Ectodermal cell (in vitro differentiated cells): ENCODE results near the gene SFMBT2. TPM values are rescaled to one million over a fixed set of nuclear protein-coding genes. Genes with fewer than 3 reads are reported as not detected.

Source experiments
- H3K27ac ChIP-seq: 2 replicates; pipeline ENCODE4 v1.7.0; 2013; ENCODE audit warnings: mild to moderate bottlenecking, low read depth, low read length; ENCODE audit not compliant: insufficient read depth, poor library complexity, severe bottlenecking
- H3K27me3 ChIP-seq: 2 replicates; pipeline ENCODE4 v1.7.0; 2013; ENCODE audit warnings: mild to moderate bottlenecking, low read length; ENCODE audit not compliant: insufficient read depth, control insufficient read depth, poor library complexity, severe bottlenecking
- H3K36me3 ChIP-seq: one replicate; pipeline ENCODE4 v1.7.0; 2013; ENCODE audit warnings: low read length; ENCODE audit not compliant: control insufficient read depth, insufficient read depth
- H3K4me1 ChIP-seq: one replicate; pipeline ENCODE4 v1.7.0; 2013; ENCODE audit warnings: low read length; ENCODE audit not compliant: control insufficient read depth, insufficient read depth
- H3K4me3 ChIP-seq: 2 replicates; pipeline ENCODE4 v1.7.0; 2013; ENCODE audit warnings: low read depth, low read length, control low read depth; ENCODE audit not compliant: insufficient read depth
- H3K9me3 ChIP-seq: 2 replicates; pipeline ENCODE4 v1.7.0; 2013; ENCODE audit warnings: mild to moderate bottlenecking, low read length, moderate library complexity; ENCODE audit not compliant: control insufficient read depth
- WGBS, 2 experiments: methylation state at CpG; one replicate each; pipeline ENCODE4 v1.1.7; 2013; ENCODE audit warnings: missing lambda C conversion rate in 2 of 2; 5-methylcytosine and 5-hydroxymethylcytosine counted together
- polyA plus RNA-seq, 4 experiments: library from polyadenylated mRNA; stranded (reverse); fragments of 50-300 nt; gene quantifications; one replicate each; pipeline ENCODE4 v1.2.3, GENCODE V29; 2013

SFMBT2 gene
- 3.6 TPM for polyA plus RNA-seq (2013, experiment 1 of 4)
- polyA plus RNA-seq (2013, experiment 2 of 4): 4.0 TPM
- 3.7 TPM for polyA plus RNA-seq (2013, experiment 3 of 4)
- 3.6 TPM for polyA plus RNA-seq (2013, experiment 4 of 4)

GRCh38 chr10:7410862-7411670, at the start of gene SFMBT2:
Gene SFMBT2 (minus strand): TSS chr10:7411034. CDS start chr10:7381898, 29,136 bp downstream.
- peaks cover 88% of the 10 kb centered on the region for H3K27me3 ChIP-seq
- no peaks in the 10 kb centered on the region for H3K36me3 ChIP-seq
- no peaks in the 10 kb centered on the region for H3K9me3 ChIP-seq
- H3K27ac ChIP-seq: no peak within 1 kb of the TSS
- peak within 1 kb of the TSS; percentile 65 for H3K4me3 ChIP-seq
- peaks cover 7% of the 10 kb centered on the region for H3K4me1 ChIP-seq
- WGBS, 2 experiments: 0% methylated on average over 63 to 66 of the region's 66 CpGs

- Histone ChIP-seq H3K4me3 (no peak overlapping the region), H3K9me3 (no peaks in the 10 kb centered on the region), H3K36me3 (no peaks in the 10 kb centered on the region), H3K27me3 (no peaks in the 10 kb centered on the region), H3K4me1 (no peaks in the 10 kb centered on the region), H3K27ac (no peak overlapping the region)
- 93 to 94% methylated on average over 6 of the region's 6 CpGs for WGBS, 2 experiments
These were observed 49.2 kb upstream of the SFMBT2 start for GRCh38 chr10:7460006-7460405.

- H3K27ac ChIP-seq: no peak overlapping the region
- no peaks in the 10 kb centered on the region for H3K4me1 ChIP-seq
- H3K27me3 ChIP-seq: no peaks in the 10 kb centered on the region
- H3K4me3 ChIP-seq: no peak overlapping the region
- WGBS, 2 experiments: 52 to 57% methylated on average over 2 of the region's 2 CpGs
- H3K9me3 ChIP-seq: no peaks in the 10 kb centered on the region
- H3K36me3 ChIP-seq: no peaks in the 10 kb centered on the region
These were observed 47.7 kb upstream of the SFMBT2 start for GRCh38 chr10:7458556-7458955.

- H3K9me3 ChIP-seq: no peaks in the 10 kb centered on the region
- no peak overlapping the region for H3K27ac ChIP-seq
- no peak overlapping the region for H3K4me3 ChIP-seq
- no peaks in the 10 kb centered on the region for H3K36me3 ChIP-seq
- H3K4me1 ChIP-seq: no peaks in the 10 kb centered on the region
- 94 to 95% methylated on average over 14 of the region's 14 CpGs for WGBS, 2 experiments
- H3K27me3 ChIP-seq: no peaks in the 10 kb centered on the region
These were observed 46.9 kb upstream of the SFMBT2 start for GRCh38 chr10:7457478-7458316.

- Histone ChIP-seq H3K4me3 (no peak overlapping the region), H3K36me3 (no peaks in the 10 kb centered on the region), H3K27ac (no peak overlapping the region), H3K9me3 (peaks cover 5% of the 10 kb centered on the region), H3K4me1 (no peaks in the 10 kb centered on the region), H3K27me3 (no peaks in the 10 kb centered on the region)
- 87 to 97% methylated on average over 3 of the region's 4 CpGs for WGBS, 2 experiments
These were observed 38.3 kb upstream of the SFMBT2 start for GRCh38 chr10:7449063-7449695.

- Histone ChIP-seq H3K9me3 (peaks cover 5% of the 10 kb centered on the region), H3K36me3 (no peaks in the 10 kb centered on the region), H3K4me1 (no peaks in the 10 kb centered on the region), H3K4me3 (no peak overlapping the region), H3K27ac (no peak overlapping the region), H3K27me3 (no peaks in the 10 kb centered on the region)
- WGBS, 2 experiments: 87 to 91% methylated on average over 7 of the region's 7 CpGs
These were observed 34.8 kb upstream of the SFMBT2 start for GRCh38 chr10:7445474-7446185.

GRCh38 chr10:7444551-7445121, 33.8 kb upstream of the SFMBT2 start:
- H3K27ac ChIP-seq: no peak overlapping the region
- WGBS, 2 experiments: 90 to 92% methylated on average over 19 of the region's 19 CpGs
- H3K27me3 ChIP-seq: no peaks in the 10 kb centered on the region
- H3K4me3 ChIP-seq: no peak overlapping the region
- peaks cover 5% of the 10 kb centered on the region for H3K9me3 ChIP-seq
- no peaks in the 10 kb centered on the region for H3K36me3 ChIP-seq
- no peaks in the 10 kb centered on the region for H3K4me1 ChIP-seq

GRCh38 chr10:7443036-7443435, 32.2 kb upstream of the SFMBT2 start:
- Histone ChIP-seq H3K27me3 (no peaks in the 10 kb centered on the region), H3K9me3 (peaks cover under 1% of the 10 kb centered on the region), H3K27ac (no peak overlapping the region), H3K4me1 (no peaks in the 10 kb centered on the region), H3K4me3 (no peak overlapping the region), H3K36me3 (no peaks in the 10 kb centered on the region)

GRCh38 chr10:7441403-7442147, 30.7 kb upstream of the SFMBT2 start:
- Histone ChIP-seq H3K27me3 (no peaks in the 10 kb centered on the region), H3K27ac (no peak overlapping the region), H3K36me3 (no peaks in the 10 kb centered on the region), H3K9me3 (no peaks in the 10 kb centered on the region), H3K4me3 (no peak overlapping the region), H3K4me1 (no peaks in the 10 kb centered on the region)
- whole genome bisulfite sequencing, 2 experiments: 95 to 96% methylated on average over 12 of the region's 12 CpGs
